NCI-H748 treated with DMSO at 0.1 percent for 48 hours (cell line): ENCODE results near the gene ZBTB7C.

Experiments
- DNase-seq: peaks from one replicate; lab custom pipeline; 2025; lab: John Stamatoyannopoulos, UW

The ZBTB7C gene

DNA sequence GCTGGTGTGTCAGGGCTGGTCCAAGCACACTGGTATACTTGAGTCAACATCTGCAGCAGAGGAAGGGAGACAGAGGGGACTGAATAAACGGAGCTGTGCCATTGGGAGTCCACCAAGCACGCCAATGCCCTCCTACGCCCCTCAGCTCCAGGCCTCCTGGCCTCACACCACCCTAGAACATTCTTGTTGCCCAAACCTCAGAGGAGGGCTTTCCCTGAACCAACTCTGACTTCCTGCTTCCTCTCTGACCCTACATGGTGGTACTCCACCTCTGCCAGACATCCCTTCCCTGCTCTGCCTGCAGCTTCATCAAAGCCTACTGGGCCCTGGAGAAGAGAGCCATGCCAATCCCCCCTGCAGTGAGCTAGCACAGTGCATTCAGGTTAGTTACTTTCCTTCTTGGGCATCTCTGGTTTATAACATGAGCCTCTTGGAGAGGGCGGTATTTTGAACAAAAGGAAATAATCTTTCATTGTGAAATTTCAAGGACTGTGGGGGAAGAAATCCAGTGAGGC, 54.4 kb downstream of the ZBTB7C start:
- DNase-seq, result no peak

- DNase-seq, result no peak
Measured at GRCh38 chr18:48352051-48352755, 57.0 kb downstream of the ZBTB7C start.

- no peak for DNase-seq
Measured at GRCh38 chr18:48351216-48352050, 57.8 kb downstream of the ZBTB7C start.

GRCh38 chr18:48348739-48349138, 60.4 kb downstream of the ZBTB7C start:
- DNase-seq, result no peak

GRCh38 chr18:48347756-48348326, 61.3 kb downstream of the ZBTB7C start:
- DNase-seq, result no peak

DNA sequence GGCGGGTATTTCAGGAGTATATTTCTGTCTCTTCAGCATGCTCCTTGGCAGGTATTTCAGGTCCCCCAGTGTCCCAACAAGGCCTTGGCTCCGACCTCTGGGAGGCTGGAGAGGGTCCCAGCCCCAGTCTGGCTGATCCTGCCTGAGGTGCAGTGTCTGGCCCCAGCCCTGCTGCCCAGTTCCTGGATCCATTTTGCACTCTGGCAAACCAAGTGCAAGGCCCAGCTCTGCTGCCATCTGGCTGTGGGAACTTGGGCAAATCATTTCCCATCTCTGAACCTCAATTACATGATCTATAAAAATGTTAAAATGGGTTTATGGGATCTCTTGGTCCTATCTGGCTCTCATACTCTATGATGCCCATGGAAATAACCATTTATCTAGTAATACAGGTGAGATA, 63.6 kb downstream of the ZBTB7C start:
- no peak for DNase-seq

- DNase-seq, result no peak
Measured at GRCh38 chr18:48342581-48342980, 66.6 kb downstream of the ZBTB7C start.

- DNase-seq, result no peak
Measured at GRCh38 chr18:48342125-48342524, 67.1 kb downstream of the ZBTB7C start.

DNA sequence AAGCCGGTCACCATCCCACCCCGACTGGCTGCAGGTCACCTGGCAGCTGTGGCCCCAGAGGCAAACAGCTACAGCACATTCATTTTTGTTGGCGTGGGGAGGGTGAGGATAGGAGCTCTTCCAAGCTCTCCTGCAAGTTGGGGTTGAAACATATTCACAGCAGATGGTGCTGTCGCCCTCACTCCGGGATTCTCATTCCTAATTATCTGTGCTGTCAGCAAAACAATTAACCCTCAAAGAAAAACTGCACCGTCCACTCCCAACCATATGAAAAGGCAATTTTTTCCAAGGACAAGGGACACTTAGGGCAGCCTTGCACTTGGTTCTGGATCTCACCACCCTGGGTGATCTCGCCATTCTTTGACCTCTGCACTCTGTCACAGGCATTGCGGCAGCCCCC, 68.6 kb downstream of the ZBTB7C start:
- DNase-seq, result no peak

DNA sequence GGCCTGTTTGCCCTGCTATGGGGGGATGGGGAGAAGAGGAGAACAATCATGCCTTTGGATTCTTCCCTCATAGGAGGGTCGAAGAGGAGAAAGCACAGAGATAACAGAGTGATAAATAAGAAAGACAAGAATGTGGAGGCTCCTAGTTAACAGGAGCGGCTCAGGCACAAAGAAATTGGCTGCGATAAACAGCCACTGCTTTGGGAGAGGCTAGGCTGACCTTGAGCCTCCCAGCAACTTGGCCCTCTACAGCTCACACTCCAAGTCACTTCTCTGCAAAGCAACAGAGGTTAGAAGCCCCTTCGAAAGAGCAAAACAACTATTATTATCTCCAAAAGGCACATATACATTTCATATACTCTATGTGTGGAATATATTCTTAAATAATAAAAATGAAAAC, 69.5 kb downstream of the ZBTB7C start:
- DNase-seq, result no peak

DNA sequence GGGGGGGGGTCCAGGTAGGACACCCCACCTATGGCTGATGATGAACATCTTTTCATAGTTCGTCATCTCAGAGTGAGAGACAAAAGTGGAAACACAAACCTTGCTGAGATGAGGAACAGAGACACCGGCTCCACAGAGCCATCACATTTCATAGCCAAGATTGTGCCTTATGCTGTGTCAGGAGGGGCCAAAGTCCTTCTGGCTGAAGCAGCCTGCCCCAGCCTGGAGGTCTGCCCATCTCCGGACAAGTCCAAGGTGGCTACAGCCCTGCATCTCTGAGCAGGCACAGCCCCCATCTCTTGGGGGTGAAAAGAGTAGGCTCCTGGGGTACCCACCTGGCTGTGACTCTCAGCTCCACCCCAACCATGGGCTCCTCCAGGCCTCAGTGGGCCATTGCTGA, 70.3 kb downstream of the ZBTB7C start:
- DNase-seq, result no peak

DNA sequence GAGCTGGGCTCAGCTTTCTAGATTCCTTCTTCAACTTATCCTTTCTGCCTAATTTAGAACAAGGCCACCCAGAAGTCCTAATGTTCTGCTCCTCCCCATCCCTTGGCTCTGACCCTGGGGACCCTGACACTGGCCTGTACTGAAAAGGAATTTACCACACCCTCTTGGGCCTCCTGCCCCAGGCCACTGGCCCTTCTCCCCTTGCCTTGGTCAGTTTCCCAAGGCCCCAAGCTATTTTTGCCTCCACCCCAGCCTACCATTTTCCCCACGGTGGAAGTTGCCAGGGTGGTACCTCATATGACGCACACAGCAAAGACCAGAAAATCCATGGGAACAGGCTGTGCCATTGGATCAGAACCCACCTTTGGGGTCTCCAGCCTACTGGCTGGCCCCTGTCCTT, 72.1 kb downstream of the ZBTB7C start:
- no peak for DNase-seq

DNA sequence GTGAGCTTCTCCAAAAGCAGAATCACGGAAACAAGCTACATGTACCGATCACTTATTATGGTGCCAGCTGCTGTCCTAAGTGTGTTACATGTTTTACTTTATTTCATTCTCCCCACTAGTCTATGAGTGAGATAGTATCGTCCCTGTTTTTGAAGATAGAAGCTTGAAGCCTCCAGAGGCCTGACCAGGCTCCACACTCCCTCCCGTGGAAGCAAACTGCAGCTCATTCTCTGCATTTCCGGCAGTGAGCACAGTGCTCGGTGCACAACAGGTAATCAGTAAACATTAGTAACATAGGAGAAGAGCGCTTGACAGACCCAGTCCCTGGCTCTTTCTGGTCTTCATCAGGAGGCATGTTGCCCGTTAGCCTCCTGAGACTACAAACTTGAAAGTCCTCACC, 72.9 kb downstream of the ZBTB7C start:
- DNase-seq, result no peak

DNA sequence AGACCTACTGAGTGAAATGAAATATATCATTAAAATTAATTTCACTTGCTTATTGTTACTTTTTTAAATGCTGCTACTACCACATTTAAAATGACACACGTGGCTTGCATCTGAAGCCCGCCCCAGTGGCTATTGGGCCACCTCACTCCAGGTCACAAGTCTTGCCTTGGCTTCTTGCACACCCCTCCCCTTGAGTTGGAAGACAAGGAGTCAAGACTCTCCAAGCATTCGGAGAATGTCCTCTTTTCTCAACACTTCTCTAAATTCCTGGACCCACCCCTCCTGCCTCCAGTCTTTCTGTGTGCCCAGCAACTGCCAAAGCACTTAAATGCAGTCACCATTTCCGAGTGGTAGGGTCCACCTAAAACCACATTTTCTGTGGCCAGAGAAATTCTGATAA, 73.4 kb downstream of the ZBTB7C start:
- DNase-seq, result no peak

GRCh38 chr18:48334845-48335244, 74.3 kb downstream of the ZBTB7C start:
- no peak for DNase-seq

GRCh38 chr18:48333563-48333962, 75.6 kb downstream of the ZBTB7C start:
- no peak for DNase-seq

- DNase-seq, result no peak
Measured at GRCh38 chr18:48330016-48330991, 78.9 kb downstream of the ZBTB7C start.

DNA sequence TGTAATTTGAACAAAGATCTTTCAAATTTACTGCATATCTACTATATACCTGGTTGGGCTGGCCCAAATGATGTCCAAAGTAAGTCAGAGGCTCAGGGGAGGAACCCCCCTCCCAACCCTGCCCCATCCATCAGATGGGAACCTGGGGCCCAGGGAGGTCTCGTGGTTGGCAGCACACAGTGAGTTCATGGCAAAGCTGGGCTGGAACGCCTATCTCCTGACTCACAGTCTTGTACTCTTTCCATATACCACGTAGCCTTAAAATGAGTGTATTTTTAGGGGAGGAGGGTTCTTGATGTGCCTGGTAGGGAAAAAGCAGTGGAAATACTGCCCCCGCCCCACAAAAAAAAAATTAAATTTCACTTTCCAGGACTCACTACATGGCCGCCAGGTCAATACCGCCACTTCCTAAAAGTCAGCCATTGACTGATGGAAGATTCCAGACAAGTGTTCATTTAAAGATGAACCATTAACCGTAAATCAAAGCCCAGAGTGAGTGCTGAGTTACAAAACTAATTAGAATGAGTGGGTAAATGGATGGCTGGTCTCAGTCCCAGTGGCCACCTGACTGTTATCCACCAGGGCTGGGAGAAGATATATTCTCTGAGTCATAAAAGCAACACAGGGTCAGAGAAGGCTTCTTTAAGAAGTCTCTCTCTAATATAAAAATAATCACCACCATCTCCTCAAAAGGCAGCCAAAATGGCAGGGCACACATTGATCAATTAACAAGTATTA, 80.5 kb downstream of the ZBTB7C start:
- no peak for DNase-seq

DNA sequence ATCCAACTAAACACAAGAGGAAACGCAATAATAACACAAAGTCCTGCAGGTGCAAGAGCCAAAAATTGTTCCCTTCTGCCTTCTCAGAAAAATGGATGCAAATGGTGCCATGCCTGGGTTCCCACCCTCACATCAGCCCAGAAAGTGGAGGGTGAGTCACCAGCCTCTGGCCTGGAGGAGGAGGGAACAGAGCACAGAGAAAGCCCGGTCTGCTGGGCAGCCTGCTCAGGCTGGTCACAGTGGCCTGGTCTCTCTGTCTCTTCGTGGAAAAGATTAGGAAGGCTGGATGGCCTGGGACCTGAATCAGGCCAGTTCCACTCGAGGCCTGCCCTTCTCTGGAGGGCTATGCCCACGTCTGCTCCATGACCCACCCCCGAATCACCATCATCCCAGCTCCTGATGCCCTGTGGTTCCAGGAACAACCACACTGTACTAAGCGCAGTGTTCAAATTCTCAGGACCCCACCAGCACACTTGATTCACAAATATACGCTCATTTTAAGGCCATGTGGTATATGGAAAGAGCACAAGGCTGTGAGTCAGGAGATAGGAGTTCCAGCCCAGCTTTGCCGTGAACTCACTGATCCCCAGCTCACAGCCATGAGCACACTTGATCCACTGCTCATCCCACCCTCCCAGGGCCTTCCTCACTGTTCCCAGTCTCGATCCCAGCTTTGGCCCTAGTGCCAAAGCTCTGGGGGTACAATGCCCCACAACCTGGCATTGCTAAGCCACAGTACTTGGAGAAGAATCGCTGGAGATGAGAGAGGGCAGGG, 82.1 kb downstream of the ZBTB7C start:
- DNase-seq, result no peak

DNA sequence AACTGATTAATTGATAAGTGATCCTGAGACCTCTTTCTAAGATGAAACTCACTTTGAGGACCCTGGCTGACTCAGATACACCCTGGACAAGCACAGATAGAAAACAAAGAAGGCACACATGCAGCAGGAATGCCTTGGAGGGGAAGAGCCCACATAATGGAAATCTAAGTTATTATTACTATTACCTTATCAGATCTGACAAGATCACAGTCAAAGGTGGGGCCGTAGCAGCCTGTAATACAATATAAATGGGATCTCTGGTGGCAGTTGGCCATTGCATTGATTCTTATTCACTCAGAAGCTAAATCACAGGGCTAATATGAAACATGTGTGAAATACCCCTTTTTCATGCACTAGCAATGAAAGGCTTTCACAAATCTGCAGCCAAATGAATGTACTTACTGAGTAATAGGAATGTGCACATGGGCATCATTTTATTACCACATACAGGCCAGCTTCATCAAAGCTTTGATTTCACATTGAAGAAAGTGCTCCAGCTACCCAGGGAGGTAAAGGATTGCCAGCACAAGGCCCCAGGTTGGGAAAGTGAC, 84.0 kb downstream of the ZBTB7C start:
- DNase-seq, result no peak
